HG03025 (cell line): ENCODE data around the gene KCNJ12.
"Not testable (repeated sequence)": the region's sequence is repeated elsewhere in the genome, so short reads cannot be mapped to it uniquely, and the experiment has no call there.

ENCODE experiments used
- ATAC-seq: cut with Tn5 transposase; IDR thresholded peaks from one replicate; pipeline ENCODE4 v1.9.1; 2021; ENCODE audit warnings: mild to moderate bottlenecking, moderate library complexity; ENCODE audit not compliant: unreplicated experiment, low FRiP score

Gene KCNJ12

DNA sequence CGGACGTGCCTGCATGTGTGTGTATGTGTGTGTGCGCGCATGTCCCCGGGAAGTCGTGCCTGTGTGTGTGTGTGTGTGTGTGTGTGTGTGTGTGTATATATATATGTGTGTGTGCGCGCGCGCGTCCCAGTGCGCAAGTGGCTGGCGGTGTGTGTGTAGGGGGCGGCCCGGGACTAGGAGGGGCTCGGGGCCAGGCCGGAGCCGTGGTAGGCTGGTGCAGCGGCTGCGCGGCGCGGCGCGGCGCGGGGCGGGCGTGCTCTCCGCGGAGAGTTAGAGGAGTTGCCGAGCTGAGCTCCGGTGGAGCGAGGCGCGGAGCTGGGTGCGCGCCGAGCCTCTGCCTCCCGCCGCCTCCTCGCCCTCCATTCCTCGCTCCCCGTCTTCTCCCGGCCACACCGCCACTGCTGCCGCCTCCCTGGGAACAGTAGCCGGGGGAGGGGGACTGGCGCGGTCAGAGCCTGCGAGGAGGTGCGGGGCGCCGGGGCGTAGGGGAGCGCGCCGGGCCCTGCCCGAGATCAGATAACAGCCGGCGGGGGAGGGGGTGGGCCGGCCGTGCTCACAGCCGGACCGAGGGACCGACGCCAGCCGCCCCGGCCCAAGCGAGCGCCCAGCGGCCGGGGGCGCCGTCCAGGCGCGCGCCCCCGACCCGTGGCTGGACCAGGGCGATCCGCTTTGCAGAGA is at the start of gene KCNJ12:
TSS of gene KCNJ12 (plus strand) at position 277 of the 678 bp plus-strand sequence. CDS start 38,986 bp downstream, outside the sequence.
- no peak for ATAC-seq

DNA sequence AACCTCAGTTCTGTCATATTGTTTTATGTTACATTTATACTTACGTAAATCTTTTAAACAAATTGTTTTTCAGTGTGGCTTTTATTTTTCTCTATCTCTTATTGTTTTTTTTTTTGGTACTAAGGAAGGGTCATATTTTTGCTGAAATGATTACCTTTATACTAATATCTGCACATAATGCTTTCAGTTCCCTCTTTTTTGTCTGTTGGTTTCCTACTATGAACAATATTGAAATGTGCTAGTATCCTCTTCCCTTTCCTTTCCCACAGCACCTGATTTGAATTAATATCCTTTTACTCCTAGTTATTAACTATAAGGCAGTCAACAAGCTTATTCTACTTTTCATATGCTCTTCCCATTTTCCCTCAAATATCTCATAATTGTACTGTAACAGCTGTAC is 48.2 kb upstream of the KCNJ12 start:
- ATAC-seq = not testable (repeated sequence)

DNA sequence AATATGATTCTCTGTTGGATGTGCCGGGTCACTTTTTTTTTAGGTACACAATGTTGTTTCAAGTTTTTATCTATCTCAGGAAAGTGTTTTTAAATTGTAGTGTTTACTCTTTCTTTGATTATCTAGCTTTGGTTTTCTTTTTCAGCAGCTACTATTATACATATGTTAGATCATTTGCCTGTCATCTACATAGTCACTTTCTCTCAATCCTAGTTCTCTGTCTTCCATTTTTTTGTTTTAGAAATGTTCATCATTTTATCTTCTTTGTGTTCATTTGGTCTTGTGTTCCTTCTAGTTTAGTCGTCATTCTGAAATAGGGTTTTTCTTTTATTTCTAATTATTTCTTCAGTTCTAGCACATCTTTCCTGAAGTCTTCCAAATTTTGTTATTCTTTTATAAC is 47.4 kb upstream of the KCNJ12 start:
- ATAC-seq = not testable (repeated sequence)

DNA sequence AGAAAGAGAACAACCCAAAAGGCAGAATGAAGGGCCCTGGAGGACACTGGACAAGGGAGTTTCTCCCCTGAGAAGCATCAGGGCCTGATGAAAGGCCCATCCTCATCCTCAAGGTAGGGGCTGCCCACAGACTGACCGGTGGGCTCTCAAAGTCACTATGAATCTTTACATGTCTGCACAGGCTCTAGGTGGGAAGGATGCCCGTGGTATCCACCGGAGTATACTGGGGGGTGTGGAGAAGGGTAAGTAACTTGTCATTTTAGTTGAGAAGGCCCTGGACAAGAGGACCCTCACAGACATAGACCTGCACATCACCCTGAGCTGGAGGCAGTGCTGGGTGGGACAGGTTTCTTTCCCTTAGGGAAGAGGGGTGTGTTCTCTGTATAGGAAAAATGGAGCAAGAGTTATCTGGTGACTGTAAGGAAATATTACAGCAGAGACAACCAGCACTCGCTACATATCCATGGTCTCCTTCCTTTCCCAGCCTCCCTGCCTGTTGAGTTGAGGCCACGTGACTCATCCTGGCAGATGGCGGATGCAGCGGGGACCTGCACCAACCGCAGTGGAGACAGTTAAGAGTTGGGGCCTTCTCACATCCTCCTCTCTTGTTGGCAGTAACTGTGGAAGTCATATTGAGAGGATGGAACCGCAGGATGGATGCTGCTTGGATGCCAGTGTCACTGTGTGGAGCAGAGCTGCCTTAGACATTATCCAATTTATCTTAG is 45.6 kb upstream of the KCNJ12 start:
- ATAC-seq = no peak

DNA sequence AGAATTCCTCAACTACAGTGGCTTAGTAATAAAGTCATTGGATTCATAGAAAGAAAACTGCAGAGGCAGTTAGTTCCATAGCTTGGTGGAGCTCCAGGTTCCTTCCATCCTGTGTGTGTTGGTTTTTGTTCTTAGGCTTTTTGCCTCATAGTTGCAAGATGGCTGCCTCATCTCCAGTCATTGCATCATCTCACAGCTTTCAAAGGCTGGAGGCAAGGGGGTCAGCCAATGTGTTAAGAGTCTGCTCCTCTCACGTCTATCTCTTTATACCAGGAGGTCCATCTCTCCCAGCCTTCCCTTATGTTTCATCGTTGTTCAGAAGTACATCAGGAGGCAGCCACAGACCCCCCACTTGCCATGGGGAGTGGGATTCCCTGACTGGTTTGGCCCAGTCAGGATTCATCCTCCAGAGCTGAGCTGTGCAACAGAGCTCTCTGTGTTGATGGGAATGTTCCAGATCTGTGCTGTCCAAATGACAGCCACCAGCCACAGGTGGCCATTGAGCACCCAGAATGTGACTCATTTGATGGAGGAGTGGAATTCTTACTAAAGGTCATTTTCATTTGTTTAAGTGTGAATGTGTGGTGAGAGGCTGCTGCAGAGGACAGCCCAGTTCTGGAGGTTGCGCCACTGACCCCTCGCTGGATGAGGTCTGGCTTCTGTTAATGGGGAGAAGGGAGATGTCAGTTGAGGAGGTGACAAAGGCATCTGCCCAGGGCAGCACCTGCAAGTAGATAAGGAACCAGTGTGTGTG is 39.4 kb upstream of the KCNJ12 start:
- ATAC-seq = not testable (repeated sequence)

DNA sequence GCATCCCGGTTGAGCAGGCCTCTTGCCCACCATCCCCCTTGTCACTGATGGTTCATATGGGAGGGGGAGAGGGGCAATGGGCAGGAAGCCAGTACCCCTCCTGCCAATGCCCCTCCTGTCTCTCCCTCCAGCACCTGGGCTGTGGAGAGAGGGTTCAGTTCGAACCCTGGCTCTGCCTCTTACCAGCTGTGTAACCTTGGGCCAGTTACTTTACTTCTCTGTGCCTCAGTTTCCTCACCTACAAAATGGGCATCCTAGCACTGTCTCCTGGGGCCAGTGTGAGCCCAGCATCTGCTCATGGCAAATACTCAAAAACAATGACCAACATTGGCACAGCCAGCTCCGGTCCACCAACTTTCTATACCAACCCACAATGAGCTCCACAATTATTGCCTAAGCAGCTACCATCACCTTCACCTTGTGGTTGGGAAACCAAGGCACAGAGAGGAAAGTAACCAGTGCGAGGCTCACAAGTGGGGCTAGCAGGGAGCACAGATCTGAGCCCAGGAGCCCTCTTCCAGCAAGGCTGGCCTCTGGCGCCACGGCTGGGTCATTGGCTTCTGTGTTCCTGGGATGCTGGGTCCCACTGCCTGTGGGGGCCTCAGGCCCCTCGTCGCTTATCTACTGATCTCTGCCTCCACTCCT is 38.1 kb upstream of the KCNJ12 start:
- ATAC-seq = not testable (repeated sequence)

DNA sequence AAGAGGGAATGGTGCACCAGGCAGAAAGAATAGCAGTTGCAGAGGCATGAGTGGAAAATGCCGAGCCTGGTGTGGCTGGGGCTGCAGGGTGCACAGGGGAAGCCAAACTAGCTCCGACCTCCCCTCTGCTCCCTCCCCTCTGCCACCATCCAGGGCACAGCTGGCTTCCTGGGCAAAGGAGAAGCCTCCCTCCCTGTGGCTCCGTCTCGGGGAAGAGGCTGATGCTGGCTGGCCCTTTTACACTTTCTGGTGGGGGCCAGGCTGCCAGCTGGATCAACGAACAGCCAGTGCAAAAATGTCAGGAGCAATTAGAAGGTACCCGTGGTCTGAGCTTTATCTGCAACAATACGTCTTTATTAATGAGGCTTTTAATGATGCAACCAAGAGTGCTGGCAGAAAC is 37.1 kb upstream of the KCNJ12 start:
- ATAC-seq = no peak

DNA sequence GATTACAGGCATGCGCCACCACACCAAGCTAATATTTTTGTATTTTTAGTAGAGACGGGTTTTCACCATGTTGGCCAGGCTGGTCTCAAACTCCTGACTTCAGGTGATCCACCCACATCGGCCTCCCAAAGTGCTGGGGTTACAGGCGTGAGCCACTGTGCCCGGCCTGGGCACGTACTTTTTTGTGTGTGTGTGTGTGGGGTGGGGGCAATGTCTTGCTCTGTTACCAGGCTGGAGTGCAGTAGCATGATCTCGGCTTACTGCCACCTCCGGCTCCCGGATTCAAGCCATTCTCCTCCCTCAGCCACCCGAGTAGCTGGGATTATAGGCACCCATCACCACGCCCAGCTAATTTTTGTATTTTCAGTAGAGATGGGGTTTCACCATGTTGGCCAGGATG is 36.6 kb upstream of the KCNJ12 start:
- ATAC-seq = not testable (repeated sequence)

DNA sequence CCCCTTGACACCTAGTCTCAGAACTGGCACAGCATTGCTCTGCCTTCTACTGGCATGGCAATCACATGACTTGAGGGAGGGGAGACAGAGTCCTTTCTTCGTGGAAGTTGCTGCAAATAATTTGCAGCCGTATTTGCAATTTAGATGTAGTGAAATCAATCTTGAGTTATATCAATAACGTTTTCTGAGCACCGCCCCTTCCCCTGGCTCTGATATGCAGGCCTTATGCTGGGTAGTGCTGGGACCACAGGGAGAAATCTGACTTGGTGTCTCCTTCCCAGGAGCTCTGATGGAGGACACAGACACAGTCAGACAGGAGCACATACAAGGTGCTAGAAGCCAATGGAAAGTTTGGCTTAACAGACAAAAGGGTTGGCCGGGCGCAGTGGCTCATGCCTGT is 35.8 kb upstream of the KCNJ12 start:
- ATAC-seq = not testable (repeated sequence)

DNA sequence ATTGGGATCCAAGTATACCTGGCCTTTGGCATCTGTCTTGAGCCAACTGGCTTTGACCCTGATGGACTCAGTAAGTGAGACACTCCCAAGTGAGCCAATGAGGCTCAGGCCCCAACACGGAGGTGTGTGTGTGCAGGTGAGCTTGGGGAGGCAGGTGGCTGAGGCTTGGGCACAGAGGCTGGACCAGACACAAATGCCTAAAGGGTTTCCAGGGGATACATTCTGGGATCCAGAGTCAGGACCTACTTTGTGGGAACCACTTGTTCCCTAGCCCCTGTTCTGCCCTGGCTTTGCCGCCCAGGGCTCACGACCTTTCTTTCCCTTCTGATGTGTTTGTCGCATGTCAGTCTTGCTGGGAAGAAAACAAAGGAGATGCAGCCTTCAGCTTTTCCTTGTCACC is 34.9 kb upstream of the KCNJ12 start:
- not testable (repeated sequence) for ATAC-seq

DNA sequence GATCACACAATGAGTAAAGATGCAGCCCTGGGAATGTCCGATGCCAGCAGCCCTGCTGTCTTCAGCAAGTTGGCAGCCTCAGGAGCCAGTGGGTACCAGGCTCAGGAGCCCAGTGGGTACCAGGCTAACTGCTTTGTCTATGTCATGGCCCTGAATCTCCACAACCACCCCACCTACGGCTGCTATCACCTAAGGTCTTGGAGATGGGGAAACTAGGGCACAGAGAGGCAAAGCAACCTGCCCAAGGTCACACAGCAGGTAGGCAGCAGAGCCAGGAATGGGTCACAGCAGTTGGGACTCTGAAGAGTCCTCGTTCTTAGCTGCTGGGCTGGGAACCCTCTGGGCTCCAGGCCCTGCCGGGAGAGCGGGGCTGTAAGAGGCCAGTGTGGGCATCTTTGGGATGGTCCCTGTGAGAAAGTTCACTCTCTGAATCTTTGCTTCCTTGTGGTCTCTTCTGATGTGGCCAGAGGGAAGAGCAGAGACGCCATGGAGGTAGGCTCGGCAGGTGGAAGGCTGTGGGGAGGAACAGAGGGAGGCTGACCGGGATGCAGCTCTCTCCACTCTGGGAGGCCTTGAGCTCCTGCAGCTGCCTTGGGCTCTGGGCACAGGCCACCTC is 34.1 kb upstream of the KCNJ12 start:
- ATAC-seq = not testable (repeated sequence)

DNA sequence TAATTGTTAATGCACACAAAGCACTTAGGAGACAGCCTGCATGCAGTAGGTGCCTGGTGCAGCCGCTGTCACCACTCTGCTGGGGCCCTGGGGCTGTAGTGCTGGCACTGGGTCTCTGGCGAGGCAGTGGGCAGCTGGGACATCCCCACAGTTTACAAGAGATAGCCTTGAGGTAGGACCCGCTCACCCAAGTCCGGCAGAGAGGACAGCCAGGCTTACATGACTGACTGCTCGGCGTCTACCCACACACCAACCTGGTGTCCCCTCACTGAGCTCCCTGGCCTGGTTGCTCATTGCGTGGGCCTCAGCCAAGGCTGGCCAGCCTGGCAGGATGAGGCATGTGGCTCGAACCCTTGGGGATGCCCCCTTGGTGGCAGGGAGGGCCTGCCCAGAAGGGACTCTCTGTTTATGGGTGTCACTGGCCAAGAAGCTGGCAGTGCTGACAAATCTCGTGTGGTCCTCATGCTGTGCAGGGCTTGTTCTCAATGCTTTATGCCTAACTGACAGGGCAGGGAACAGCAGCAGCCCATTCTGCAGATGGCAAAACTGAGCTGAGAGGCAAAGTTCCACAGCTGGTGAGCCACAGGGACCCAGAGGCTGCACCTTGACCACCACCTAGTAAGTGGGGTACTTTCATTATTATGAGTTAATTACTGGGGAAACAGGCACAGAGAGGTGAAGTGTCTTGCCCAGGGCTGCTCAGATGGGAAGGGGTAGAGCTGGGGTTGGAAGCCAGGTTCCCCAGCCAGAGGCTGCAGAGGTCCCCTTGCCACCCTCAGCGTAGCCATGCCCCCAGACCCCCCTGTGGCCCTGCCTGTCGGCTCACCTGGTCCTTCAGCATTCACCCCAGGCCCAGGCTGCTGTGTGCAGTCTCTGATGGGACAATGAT is 32.9 kb upstream of the KCNJ12 start:
- ATAC-seq = not testable (repeated sequence)

DNA sequence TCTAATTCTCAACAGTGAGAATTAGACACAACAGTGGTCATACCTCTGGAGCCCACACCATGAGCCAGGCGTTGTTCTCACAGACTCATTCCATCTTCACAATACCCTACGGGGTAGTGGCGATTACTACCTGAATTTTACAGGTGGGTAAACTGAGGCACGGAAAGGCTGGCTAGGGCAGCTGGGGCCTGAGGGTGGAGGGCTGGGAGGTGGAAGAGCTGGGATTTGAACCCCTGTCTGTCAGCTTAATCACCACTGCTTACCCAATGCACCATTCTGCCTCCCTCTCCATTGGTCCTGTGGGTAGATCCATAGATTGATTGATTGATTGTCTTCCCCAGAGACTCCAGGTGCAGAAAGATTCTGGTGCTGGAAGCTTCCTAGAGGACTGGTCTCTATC is 31.4 kb upstream of the KCNJ12 start:
- ATAC-seq = not testable (repeated sequence)

DNA sequence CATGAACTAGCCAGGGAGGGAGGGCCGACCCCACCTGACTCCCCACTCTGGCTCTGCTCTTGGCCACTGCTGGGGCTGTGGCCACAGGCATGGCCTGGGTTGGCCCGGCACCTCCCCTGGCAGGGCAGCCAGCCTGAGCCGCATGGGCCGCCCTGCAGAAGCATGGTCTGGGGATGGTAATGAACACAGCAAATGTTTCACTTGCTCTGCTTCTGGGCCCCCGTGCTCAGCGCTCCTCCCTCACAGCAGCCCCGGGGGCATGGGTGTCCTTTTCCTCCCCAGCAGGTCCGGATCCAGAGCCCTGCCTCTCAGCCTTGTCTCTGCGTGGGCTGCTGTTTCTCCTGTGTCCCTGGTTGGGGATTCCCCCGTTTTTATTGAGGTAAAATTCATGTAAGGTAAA is 30.9 kb upstream of the KCNJ12 start:
- ATAC-seq = no peak

DNA sequence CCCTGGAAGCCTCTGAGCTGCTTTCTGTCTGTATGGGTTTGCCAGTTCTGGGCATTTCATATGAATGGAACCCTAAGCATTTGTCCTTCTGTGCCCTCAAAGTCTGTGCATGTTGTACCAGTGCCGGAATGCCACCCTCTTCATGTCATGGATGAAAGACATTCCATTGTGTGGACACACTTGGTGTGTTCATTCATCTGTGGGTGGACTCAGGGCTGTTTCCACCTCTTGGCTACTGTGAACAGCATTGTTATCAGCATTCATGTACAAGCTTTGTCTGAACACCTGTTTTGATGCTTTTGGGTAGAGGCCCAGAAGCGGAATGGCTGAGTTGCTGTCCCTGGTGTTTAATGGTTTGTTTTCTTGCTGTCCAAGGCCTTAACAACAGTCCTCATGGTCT is 30.1 kb upstream of the KCNJ12 start:
- not testable (repeated sequence) for ATAC-seq

DNA sequence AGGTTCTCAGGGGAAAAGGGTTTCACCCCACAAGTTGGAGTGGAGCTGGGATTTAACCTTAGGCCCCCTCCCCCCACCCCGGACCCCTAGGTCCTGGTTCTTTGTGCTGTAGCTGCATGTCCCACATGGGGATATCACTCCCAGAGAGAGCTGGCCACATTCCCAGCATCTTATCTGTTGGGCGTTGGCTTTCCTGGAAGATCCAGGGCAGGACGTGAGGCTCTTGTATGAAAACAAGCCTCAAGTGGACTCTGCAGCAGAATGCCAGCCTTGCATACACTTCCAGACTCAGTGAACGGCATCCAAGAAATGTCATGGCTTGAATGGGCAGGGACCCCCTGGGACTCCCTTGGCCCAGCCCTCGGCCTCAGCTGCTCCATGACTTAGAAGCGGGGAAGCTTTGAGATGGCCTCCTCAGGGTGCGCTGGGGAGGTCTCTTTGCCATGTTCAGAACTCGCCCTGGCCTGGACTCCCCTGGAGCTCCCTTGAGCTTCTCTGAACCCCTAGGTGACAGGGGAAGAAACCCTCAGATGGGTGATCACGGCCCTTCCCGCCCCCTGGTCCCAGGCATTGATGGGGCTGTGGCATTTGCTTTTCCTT is 29.4 kb upstream of the KCNJ12 start:
- not testable (repeated sequence) for ATAC-seq

DNA sequence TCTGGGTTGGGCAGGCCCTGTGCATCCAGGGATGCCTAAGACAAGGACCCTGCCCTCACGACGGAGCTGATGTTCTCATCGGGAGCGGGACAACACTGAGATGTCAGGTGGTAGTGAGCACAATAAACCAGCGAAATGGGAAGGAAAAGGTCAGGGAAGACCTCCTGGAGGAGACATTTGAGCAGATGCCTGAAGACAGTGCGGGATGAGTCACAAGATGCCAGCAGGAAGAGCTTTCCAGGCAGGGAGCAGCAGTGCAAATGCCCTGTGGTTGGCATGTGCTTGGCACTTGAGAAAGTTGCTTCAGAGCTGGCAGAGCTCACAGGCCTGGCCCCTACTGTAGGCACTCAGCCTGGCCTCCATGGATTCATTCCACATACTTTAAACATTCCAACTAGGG is 28.5 kb upstream of the KCNJ12 start:
- ATAC-seq = not testable (repeated sequence)

DNA sequence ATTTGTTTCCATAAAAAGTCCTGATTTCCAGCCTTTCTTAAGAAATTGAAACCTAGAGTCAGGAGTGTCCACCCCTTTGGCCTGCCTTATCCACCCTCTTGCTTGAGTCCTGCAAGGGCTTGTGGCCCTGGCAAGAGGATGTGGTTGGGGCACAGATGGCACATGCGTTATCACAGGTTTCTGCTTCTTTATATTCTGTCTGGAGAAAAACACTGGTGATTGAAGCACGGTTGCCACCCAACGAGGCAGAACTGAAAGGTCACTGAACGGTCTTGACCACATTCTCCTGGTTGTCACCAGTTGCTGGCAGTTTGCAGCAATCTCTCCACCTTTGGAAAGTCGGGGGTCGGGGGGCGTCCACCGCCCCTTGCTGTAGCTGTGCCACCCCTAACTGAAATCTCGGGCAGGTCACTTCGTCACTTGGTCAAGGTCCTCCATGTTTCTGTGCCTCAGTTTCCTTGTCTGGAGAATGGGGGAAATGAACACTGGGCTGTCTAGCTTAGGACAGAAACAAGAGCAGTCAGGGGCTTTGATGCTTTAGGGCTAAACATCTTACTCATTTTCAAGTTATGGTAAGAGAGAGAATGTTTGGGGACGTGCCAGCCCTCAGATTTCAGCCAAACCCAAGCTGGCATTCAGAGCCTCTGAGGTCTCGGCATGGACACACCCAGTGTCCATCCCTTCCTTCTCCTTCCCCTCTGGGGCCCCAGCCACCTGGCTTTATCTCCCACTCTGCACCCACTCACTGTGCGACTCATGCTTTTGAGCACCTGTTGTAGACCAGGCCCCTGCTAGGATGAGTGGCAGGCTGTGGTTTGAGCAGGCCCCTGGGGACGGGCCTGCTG is 27.9 kb upstream of the KCNJ12 start:
- peak; percentile 40 for ATAC-seq
